ENCODE results near the gene LSM3. TPM values are rescaled to one million over a fixed set of nuclear protein-coding genes. Genes with fewer than 3 reads are reported as not detected.
A peak's percentile ranks its signal among the peaks of the same experiment; 100 is the strongest.

LSM3 gene
- polyA plus RNA-seq, 12 donors: 6.3 to 15.7 (median 12.3) TPM; not detected in 1

DNA sequence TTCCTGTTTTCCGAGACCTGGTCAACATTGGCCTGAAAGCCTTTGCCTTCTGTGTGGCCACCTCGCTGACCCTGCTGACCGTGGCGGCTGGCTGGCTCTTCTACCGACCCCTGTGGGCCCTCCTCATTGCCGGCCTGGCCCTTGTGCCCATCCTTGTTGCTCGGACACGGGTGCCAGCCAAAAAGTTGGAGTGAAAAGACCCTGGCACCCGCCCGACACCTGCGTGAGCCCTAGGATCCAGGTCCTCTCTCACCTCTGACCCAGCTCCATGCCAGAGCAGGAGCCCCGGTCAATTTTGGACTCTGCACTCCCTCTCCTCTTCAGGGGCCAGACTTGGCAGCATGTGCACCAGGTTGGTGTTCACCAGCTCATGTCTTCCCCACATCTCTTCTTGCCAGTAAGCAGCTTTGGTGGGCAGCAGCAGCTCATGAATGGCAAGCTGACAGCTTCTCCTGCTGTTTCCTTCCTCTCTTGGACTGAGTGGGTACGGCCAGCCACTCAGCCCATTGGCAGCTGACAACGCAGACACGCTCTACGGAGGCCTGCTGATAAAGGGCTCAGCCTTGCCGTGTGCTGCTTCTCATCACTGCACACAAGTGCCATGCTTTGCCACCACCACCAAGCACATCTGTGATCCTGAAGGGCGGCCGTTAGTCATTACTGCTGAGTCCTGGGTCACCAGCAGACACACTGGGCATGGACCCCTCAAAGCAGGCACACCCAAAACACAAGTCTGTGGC lies 36.8 kb upstream of the LSM3 start:
- DNase-seq: no peak

- no peak for DNase-seq
Observed at GRCh38 chr3:14142567-14143270, 35.9 kb upstream of the LSM3 start.

DNA sequence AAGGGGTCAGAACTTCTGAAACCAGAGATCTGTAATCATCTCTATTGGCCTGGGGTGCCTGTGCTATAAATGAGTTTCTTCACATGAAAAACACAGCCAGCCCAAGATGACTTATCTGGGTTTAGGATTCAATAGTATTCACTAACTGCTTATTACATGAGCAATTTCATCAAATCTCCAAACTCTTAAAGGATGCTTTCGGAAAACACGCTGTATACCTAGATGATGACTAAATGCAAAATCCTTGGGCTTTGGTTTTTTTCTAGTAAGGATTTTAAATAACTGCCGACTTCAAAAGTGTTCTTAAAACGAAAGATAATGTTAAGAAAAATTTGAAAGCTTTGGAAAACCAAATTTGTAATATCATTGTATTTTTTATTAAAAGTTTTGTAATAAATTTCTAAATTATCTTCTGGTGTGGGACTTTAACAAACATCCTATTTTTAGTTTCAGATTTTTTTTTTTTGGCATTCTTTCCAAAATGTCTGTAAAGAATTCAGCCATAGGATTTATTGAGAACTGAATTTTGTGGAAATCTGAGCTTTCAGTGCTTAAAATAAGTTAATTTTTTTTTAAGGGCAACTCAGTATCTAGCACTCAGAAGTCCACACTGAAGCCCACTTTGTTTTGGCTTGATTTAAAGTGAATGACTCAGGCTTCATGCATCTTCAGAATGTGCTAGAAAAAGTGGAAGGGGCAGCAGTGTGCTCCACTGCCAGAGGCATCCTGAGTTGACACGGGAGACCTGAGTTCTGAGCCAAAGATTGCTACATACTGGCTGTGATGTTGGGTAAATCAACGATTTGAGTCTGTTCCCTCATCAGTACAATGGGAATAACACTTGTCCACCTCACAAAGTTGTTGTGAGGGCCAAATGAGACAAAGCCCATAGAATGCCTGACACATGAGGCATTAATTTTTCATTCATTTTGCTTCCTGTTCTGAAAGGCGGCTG lies 35.1 kb upstream of the LSM3 start:
- peak; percentile 42 for DNase-seq

DNA sequence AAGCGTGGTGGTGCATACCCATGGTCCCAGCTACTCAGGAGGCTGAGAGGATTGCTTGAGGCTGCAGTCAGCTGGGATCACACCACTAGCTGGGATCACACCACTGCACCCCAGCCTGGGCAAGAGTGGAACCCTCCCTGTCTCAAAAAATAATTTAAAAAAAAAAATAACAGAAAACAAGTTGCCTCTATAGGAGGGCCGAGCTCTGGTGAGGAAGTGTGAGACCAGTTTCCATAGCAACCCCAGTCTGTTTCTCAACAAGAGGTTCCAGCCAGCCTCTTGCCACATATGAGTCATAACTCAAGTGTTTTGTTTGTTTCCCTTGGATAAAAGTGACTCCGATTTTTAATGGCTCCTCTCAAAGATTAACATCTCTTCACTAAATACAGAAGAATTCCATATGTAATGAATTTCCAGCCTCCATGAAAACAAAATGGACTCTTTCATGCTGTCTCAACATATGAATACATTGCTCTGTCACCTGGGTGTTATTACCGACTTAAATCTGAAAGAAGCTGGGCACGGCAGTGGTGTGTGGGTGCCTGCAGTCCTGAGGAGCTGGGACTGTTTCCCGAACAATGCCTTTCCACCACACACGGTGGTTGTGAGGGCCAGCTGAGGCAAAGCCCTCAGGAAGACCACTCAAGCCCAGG lies 34.1 kb upstream of the LSM3 start:
- DNase-seq: peak; percentile 92

GRCh38 chr3:14145236-14145635 lies 33.4 kb upstream of the LSM3 start:
- DNase-seq: no peak

- no peak for DNase-seq
Observed at GRCh38 chr3:14145670-14146380, 32.8 kb upstream of the LSM3 start.

GRCh38 chr3:14146381-14147065 lies 32.1 kb upstream of the LSM3 start:
- DNase-seq: no peak

- DNase-seq: no peak
Observed at GRCh38 chr3:14147066-14147435, 31.6 kb upstream of the LSM3 start.

- no peak for DNase-seq
Observed at GRCh38 chr3:14147617-14148016, 31.0 kb upstream of the LSM3 start.

GRCh38 chr3:14148041-14148985 lies 30.3 kb upstream of the LSM3 start:
- DNase-seq: no peak

- no peak for DNase-seq
Observed at GRCh38 chr3:14150078-14150477, 28.5 kb upstream of the LSM3 start.

- DNase-seq: no peak
Observed at GRCh38 chr3:14150491-14151230, 28.0 kb upstream of the LSM3 start.

- no peak for DNase-seq
Observed at GRCh38 chr3:14151471-14152083, 27.0 kb upstream of the LSM3 start.

- DNase-seq: no peak
Observed at GRCh38 chr3:14152233-14152962, 26.2 kb upstream of the LSM3 start.

GRCh38 chr3:14152963-14153355 lies 25.7 kb upstream of the LSM3 start:
- no peak for DNase-seq

DNA sequence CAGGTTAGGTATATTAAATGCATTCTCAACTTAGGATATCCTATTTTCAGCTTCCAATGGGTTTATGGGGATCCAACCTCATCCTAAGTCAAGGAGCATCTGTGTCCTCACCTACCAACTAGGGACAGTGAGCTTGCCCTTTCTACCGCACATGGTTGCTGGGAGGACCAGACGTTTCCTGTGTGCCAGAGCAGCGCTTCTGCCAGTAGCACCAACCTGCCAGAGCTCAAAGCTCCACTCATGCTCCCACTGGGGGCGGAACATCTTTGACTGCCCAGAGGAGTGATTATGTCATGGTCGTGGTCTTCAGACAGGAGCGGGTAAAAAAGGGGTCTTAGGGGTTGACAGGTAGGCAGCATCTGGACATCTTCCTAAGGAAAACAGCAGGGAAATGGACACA lies 25.0 kb upstream of the LSM3 start:
- no peak for DNase-seq

GRCh38 chr3:14154276-14154675 lies 24.3 kb upstream of the LSM3 start:
- DNase-seq: no peak
